Measurements from ENCODE around the gene LDLRAD4.

GRCh38 chr18:13437796-13438506, 219.4 kb downstream of the LDLRAD4 start:
- TF ChIP-seq, protein P1, sequence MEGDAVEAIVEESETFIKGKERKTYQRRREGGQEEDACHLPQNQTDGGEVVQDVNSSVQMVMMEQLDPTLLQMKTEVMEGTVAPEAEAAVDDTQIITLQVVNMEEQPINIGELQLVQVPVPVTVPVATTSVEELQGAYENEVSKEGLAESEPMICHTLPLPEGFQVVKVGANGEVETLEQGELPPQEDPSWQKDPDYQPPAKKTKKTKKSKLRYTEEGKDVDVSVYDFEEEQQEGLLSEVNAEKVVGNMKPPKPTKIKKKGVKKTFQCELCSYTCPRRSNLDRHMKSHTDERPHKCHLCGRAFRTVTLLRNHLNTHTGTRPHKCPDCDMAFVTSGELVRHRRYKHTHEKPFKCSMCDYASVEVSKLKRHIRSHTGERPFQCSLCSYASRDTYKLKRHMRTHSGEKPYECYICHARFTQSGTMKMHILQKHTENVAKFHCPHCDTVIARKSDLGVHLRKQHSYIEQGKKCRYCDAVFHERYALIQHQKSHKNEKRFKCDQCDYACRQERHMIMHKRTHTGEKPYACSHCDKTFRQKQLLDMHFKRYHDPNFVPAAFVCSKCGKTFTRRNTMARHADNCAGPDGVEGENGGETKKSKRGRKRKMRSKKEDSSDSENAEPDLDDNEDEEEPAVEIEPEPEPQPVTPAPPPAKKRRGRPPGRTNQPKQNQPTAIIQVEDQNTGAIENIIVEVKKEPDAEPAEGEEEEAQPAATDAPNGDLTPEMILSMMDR (IDR thresholded peaks at IDR 0.05; ENCODE audit: insufficient read depth, low read length, poor library complexity, severe bottlenecking): no peak
- no peak for TF ChIP-seq EZH2phosphoT487 (conservative IDR thresholded peaks at IDR 0.05; ENCODE audit: low read length)

Data from SU-DHL-6 (cell line).